IPS-NIHi7 (cell line): Measurements from ENCODE around the gene RAB8A.

Source experiments
- DNase-seq: peaks from one replicate; pipeline ENCODE4 v3.0.0; 2012; ENCODE audit warnings: mixed read lengths; ENCODE audit errors: extremely low spot score

RAB8A gene

GRCh38 chr19:16180611-16181010 is 68.9 kb downstream of the RAB8A start:
- DNase-seq = peak; percentile 50
